NCI-H2029 treated with DMSO at 0.1 percent for 48 hours (cell line): ENCODE results near the gene COL6A3.
"Not testable (repeated sequence)": the region's sequence is repeated elsewhere in the genome, so short reads cannot be mapped to it uniquely, and the experiment has no call there.

ENCODE experiments used
- DNase-seq: peaks from one replicate; lab custom pipeline; 2025; lab: John Stamatoyannopoulos, UW

COL6A3 gene

DNA sequence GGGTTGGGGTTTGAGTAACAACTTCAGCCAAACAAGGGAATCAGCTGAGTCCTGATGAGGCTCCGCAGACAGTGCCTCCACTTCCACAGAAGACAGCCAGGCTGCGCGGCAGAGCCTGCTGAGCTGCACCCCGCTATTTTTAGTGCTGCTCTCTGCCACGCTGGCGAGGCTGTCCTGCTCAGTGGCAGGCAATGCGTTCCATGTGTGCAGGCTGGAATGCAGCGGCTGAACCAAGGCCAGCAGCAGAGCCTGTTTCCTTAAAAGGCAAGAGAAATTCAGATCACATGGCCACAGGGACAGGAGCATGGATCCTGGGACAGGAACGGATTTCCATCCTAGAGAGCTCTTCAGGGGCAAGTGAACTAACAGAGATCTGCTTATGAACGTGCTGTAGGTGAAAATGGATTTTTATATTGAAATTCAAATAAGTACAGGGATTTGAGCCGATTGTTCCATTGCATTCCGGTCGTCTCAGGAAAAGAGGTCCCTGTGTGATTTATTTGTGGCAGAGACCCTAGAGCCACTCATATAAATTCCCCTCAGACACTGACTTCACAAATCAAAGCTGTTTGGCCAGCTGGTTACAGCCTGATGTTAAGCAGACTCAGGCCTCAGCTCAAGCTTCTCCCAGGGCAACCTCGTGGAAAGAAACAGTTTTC, 98.7 kb downstream of the COL6A3 start:
- no peak for DNase-seq

DNA sequence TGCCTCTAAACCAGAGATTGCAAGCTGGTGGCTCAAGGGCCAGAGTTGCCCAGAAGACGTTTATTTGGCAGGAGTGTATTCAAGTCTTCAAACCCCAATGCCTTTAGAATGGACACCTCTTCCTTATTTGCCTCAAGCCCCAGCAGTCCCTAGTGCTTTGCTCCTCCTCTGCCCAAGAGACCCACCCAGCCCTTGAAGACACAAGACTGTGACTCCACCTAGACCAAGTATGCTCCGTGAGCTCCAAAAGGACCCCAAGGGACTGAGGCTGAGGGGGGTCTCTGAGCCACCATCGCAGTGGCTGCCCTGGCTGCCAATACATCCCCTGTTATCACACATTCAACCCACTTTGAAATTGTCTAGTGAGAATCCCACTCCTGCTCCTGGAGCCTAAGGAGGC, 99.3 kb downstream of the COL6A3 start:
- no peak for DNase-seq

- DNase-seq, result no peak
Measured at GRCh38 chr2:237314198-237314597, 99.8 kb downstream of the COL6A3 start.

- DNase-seq, result no peak
Measured at GRCh38 chr2:237312021-237312755, 101.8 kb downstream of the COL6A3 start.

GRCh38 chr2:237310515-237311114, 103.3 kb downstream of the COL6A3 start:
- DNase-seq, result no peak

DNA sequence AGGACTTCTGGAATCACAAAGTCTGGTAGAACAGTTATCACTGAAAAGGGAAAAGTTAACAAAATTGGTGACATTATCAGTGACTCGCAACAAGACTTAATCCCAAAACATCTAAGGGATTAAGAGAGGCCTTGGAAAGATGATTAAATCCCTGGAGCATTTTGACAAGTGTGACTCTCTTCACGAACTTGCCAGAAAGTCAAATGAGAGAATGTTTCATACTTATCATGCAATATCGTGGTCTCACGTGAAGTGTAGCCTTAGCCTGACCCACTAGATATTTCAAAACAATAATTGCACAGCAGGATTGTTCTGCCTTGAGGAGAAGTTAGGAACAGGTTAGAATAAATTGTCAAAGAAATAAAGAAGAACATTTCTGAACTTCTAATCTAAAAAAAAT, 104.5 kb downstream of the COL6A3 start:
- DNase-seq, result no peak

DNA sequence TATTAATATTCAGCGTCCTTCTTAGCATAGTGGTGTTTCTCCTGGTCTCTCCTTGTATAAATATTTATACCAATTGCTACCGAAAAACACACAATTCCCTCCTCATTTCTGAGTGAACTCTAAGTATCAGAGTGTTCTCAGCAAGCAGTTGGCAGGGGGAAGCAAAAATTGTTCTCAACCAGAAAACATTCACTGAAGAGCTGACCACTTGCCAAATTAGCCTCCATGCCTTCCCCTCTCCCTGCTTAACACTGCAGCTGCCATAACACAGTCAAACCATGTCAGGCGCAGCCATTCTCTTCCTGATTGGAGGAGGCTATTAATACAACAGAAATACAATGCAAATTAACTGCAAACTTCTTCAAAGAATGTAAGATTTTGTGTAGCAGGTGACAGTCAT, 105.0 kb downstream of the COL6A3 start:
- DNase-seq, result no peak

GRCh38 chr2:237307474-237307873, 106.5 kb downstream of the COL6A3 start:
- no peak for DNase-seq

- no peak for DNase-seq
Measured at GRCh38 chr2:237306787-237307170, 107.2 kb downstream of the COL6A3 start.

DNA sequence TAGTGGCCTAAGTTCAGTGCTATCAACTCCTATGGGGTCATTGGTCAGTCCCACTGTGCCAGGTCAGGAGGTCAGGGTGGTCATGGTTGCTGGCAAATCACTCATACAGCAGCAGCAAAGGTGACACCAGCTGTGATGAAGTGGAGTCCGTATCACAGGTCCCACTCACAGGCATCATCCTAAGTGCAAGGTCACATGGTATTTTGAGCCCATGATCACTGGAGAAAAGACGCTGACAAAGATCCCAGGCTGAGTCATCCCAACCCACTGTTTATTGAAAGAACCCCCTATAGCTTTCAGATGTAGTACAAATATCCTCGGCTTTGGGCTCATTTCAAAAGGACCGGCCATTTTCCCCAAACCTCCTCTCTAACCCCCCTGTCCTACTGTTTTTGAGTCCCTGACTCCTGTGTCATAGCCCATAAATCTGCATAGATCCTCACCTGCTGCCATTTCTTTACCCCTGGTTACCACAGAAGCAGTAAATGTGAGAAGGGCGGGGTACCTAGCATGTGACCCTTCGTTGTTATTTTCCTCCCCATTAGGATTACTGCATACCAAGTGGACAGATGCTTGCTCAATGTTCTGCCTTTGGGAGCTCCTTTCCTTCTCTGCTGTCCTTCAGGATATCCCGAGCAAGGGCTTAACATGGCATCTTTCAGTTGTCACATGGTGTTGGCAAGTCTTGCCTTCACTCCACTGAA, 107.7 kb downstream of the COL6A3 start:
- DNase-seq, result no peak

DNA sequence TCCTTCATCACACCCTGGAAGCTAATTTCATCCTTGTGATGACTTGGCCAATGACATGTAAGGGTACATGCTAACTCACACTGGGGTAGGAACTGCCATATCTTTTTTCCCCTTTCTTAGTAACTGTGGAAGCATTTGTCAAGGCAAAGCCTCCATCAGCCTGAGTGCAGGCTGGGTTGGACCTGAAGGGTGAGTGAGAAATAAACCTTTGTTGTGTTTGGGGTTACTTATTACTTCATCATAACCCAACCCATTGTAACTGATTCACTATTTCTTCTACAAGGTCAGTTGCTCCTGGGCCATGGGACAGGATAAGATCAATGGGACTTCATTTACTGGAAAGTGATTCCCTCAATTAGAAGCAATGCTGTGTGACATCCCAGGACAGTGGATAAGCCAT, 108.4 kb downstream of the COL6A3 start:
- no peak for DNase-seq

DNA sequence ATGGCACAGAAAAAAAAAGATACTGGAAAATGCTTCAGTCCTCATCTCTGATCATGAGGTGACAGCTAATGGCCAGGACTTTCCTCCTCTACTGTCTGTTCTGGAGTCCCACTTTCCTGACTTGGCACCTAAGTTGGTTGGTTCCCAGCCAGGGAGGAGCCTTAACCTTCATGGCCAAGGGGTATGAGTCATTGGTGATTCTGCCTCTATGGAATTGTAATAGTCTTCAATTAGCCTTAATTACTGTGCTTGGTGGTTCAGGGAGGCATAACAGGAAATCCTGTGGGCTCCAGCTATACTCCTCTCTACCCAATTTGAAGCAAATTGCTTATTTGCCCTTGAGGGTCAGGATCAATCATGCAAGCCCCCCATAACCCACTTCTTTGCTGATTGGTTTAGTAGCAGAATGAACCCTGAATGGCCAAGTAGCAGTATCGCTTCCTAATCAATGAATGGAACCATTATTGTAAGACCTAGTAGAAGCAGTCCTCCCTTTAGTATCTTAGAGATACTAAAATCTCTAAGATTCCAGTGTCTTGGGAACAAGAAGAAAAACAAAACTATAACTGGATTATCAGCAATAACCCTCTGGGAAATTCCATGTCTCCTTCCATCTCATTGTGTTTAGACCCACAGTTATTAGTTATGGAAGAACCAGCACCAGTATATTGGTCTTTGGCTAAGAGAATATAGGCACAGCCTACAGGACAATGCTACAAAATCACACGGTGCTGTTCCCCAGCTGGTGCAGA, 109.0 kb downstream of the COL6A3 start:
- DNase-seq, result no peak

DNA sequence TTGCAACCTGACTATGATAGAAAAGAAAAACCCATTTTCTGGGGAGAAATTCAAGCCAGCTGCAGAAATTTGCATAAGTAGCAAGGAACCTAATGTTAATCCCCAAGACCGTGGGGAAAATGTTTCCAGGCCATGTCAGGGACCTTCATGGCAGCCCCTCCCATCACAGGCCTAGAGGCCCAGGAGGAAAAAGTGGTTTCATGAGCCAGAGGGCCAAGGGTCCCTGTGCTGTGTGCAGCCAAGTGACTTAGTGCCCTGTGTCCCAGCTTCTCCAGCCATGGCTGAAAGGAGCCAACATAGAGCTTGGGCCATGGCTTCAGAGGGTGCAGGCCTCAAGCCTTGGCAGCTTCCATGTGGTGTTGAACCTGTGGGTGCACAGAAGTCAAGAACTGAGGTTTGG, 110.7 kb downstream of the COL6A3 start:
- DNase-seq, result not testable (repeated sequence)

- no peak for DNase-seq
Measured at GRCh38 chr2:237301595-237301994, 112.4 kb downstream of the COL6A3 start.

GRCh38 chr2:237300739-237301138, 113.2 kb downstream of the COL6A3 start:
- no peak for DNase-seq

DNA sequence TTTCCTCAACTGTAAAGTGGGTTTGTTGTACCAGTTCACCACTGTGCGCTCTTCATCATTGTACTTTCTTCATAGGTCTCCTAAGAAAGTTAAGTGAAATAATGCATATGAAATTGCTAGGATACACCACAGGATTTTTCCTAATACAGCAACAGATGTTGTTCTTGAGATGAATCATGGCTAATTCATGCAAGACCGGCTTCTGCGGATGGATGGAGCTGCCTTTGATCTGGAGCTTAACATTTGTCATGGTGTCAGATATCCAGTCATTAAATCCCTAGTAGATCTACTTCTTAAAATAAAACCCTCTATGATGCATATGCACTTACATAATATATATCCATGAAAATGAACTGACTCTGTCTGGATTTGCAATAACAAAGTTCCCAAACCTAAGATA, 114.1 kb downstream of the COL6A3 start:
- no peak for DNase-seq

DNA sequence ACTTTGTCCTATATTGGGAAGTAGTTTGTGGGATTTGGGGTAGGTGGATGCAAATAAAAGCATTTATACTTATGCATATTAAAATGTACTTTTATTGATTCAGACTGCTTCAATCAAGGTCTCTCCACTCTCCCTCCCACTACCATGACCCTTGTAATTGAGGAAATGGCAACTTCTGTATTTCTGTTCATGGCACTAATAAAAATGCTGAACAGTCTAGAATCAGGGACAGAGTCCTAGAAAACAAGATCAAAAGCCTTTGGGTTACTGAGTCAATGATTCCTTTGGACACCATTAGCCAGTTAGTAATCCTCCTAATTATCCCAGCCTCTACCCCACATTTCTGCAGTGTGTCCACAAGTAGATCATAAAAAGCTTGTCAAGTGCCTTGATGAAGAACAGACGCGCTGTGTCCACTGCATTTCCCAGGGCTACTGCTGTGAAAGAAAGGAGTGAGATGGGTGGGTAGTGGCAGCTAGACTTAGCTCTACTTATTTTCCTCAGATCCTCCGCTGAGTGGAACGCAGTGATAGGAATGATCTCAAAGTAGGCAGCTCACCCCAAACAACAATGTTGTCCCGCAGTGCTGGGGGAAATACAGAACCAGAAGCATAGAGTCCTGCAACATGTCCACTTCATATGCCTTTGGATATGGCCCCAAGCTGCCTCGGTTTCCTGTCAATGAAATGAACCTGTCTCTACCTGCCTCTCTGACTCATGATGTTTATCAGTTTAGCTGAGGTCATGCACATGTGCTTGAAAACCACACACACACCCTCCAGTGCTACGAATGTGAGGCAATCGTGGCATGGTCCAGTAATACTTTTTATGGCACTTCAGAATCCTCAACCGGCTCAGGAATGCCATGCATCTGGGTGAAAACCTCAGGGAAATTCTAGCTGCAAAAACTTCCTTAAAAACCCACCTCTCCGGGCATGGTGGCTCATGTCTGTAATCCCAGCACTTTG, 115.5 kb downstream of the COL6A3 start:
- peak; percentile 11 for DNase-seq

GRCh38 chr2:237297421-237298150, 116.4 kb downstream of the COL6A3 start:
- DNase-seq, result no peak

- no peak for DNase-seq
Measured at GRCh38 chr2:237296756-237297155, 117.2 kb downstream of the COL6A3 start.

DNA sequence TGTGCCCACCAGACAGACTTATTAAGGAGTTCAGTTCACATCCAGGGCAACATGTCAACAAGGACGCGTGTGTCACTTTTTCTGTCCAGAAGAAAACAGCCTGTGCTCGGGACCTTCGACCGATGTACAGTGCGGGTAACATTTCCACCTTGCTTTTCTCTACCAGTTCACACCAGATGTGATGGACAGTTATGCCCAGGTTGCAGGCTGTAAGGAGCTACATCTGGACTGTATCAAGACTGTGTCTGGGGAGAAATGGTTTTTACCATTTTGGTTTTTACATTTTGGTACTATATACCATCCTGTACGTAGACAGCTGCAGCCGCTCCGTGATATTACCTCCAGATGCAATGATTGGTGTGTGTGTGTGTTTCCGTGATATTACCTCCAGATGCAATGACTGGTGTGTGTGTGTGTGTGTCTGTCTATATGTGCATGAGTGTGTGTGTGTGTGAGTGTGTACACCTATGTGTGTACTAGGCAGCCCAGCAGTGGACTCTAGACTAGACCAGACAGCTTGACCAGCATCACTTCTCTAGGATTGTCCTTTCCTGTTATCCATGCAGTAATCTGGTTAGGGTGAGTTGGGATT, 118.0 kb downstream of the COL6A3 start:
- DNase-seq, result no peak
